ENCODE results near the gene ALDH4A1.

ALDH4A1 gene

DNA sequence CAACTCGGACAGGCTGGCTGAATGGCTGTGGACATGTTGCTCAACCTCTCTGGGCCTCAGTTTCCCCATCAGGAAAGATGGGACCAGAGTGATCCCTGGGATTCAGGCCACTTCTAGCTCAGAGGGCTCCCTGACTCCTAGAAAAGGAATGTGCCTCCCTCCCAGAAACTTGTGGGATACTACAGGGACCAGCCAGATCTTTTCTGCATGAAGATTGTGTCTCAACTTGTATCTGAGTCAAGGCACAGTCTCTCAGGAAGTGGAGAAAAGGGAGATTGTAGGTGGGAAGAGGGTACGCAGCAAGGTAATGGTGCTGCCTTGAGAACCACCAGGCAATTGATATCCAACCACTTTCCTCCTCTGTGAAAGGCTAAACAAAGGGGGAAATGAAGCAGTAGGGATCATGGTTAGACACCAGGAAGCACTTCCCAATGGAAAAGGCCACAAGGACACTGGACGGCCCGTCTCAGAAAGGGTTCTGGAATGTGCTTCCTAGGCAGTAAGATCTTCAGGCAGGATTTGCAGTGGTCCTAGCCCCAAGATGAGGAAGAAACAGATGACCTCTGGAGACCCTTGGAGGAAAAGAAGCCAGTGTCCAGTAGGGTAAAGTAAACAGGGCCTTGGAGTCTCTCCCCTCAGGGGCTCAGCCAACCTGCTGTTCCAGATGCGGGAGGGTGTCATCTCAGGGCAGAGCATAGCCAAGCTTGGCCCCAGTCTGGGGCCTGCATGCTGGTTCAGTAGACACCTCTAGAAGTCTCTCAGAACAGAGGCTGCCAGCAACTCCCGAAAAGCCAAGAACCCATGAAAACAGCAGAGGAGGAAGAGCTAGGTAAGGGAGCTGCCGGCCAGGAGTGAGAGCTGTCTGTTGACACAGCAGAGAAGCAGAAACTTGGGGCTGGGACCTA, 37.3 kb upstream of the ALDH4A1 start:
- DNase-seq (ENCODE audit: low read depth, low spot score), result peak; percentile 52

DNA sequence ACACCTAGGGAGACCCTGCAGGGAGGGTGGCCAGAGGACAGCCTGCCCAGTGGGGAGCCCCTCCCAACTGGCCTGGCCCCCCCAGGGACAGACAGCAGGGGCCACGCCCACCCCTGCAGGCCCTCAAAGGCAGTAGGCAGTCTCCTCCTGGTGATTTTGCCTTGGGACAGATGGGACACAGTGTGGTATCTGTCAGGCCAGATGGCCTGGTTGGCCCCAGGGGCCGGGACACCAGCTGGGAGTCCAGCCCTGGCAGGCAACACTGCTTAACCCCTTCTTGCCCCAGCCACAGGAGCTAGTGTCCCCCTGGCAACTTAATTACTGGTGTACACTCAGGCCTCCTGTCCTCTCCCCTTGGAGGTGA, 36.3 kb upstream of the ALDH4A1 start:
- no peak for DNase-seq (ENCODE audit: low read depth, low spot score)

DNA sequence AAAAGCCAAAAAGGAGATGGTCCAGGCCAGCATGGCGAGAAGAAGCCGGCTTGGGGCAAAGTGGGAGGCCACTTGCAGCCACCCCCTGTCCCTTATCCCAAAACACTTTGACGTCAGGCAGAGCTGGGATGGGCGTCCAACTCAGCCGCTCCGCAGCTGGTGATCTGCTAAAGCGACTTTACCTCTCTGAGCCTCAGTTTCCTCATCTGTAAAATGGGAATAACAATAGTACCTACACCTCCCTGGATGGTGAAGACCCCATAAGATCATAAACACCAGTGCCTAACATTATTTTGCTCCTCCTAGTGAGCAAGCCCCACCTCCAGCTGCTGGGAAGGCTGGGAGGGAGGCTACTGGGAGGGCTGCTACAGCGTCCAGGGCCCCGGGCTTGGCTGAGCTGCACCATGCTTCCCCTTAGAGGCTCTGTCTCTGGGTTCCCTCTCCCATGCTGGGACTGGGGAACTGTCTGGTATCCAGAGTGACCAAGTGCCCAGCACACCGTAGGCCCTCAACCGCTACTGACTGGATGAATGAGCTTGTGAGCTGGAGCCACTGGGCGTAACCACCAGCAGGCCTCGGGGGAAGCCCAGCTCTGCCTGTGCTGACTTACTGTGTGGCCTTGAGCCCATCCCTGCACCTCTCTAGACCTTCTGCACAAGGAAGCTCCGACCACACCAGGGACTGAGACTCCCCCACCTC, 35.8 kb upstream of the ALDH4A1 start:
- DNase-seq (ENCODE audit: low read depth, low spot score), result peak; percentile 54

DNA sequence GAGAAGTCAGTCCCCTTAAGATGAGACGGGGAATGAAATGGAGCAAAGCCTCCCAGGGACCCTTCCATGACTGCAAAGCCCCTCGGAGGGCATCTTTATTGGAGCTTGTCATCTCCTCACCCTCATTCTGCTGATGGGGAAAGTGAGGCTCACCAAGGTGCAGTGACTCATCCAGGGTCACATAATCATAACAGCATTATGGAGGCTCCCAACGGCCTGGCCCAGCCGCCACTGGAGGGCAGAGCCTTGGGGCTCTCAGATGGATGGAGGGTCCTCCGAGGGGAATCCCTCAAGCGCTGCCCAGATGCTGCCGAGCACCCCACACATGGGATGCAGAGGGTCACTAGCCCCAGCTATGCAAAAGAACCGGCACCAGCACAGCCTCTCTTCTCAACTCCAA, 35.2 kb upstream of the ALDH4A1 start:
- DNase-seq (ENCODE audit: low read depth, low spot score), result no peak

DNA sequence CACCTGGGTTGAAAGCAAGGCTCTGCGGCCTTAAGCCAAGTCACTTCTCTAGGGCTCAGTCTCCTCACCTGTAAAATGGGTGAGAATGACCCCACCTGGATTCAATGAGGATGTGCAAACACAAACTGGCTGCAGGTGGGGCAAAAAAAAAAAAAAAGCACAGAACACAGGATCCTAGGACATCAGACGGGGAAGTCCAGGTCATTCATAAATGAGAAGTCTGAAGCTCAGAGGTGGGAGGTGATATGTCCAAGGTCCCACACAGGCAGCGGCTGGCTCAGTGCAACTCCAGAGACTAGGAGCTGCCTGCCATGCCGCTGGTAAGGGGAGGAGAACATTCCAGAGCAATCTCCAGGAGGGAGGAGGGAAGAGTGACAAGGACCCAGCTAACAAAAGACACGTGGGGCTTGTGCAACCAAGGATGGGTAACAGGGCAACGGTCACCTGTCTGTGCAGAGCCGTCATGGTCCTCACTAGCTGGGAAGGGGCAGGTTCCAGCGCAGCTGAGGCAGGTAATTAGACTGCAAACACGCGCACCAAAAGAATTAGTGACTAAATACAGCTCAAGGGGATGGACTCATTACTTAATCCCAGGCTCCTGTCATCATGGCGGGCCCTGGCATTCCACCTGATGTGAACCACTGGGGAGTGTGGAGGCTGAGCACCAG, 34.6 kb upstream of the ALDH4A1 start:
- peak; percentile 45 for DNase-seq (ENCODE audit: low read depth, low spot score)

DNA sequence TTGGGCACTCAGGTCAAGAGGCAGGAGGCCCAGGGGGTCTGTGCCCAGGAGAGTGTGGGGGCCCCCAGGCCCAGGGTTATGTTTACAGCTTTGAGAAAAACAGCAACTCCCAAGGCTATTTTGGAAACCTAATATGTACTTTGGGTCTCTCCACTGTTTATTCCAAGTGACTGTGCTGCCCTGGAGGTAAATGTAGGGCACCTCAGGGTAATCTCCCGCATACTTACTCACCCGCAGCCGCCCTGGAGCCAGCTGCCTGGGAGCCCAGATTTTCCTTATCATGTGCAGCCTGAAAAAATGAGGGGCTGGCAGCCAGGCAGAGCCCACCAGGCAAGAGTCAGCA, 34.1 kb upstream of the ALDH4A1 start:
- peak; percentile 16 for DNase-seq (ENCODE audit: low read depth, low spot score)

DNA sequence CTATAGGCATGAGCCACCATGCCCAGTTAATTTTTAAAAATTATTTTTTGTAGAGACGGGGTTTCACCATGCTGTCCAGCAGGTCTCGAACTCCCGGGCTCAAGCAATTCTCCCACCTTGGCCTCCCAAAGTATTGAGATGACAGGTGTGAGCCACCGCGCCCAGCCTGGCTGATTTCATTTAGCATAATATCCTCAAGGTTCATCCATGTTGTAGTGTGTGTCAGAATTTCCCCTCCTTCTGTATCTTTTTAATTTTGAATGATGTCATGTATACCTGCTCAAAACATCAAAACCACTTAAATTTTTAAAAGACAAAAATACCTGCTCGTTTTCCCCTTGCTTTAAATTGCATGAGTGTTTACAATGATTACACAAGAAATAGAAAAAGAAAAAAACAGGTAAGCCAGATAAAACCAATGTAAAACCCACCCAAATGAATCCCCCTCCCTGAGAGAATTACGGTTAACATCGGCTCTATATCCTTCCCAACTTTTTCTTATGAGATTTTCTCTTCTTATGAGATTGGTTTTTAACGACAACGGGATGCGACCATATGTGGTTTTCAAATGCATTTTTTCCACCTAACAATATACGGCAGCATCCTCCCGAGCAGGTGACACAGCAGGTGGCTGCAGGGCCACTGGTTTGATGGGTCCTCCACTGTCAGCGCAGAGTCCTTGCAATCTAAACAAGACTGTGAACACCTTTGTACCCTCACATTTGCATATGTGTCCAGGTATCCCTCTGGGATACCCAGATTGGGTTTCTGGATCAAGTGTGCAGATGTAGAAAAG, 32.0 kb upstream of the ALDH4A1 start:
- DNase-seq (ENCODE audit: low read depth, low spot score), result no peak

DNA sequence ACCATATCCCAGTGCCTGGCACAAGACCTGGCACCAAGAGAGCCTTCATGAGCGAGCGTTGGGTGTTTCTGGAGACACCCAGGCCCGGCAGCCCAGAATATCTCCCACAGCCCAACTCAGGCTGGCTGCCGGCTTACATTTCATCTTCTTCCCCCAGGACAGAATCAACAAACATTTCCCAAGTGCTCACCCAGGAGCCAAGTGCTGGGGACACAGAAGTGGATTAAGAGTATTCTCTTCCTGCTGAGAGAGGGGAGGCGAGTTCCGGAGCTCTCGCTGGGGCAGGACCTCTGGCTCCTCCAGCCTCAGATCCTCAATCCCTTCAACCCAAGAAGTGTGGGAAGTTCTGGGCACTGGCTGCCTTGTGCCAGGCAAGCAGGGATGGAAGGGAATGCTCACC, 30.5 kb upstream of the ALDH4A1 start:
- DNase-seq (ENCODE audit: low read depth, low spot score), result no peak

DNA sequence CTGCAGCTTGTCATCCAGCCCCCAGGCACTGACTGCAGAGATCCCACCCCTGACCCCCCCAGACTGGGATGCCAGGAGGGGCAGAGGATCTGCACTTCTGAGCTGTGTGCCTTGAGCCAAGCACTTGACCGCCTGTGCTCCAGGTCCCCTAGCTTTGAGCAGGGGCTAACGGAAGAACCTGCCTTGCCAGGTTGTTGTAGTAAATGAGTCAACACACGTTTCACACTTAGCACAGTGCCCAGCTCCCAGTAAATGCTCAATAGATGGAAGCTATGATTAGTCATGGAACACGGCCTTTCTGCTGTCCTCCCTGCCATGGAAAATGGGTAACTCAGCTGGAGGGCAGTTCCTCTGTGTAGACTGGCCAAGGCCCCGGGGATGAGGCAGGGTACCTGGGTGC, 30.0 kb upstream of the ALDH4A1 start:
- peak; percentile 62 for DNase-seq (ENCODE audit: low read depth, low spot score)

DNA sequence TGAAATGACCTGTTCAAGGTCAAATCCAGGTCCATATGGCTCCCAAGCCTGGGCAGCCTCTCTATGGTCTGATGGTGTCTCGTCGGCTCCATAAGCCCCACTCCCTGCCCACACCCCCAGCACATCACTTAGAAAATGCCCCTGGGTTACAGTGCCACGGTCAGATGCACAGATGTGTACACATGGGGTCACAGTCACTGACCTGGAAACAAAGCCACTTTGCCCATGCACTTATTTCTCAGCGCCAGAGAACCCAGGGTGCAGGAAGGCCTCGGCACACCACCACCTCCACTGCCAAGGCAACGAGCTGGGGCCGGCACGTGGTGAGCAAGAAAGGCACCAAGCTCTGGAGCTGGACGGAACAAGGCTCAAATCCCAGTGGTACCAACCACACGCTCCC, 29.4 kb upstream of the ALDH4A1 start:
- DNase-seq (ENCODE audit: low read depth, low spot score), result no peak

DNA sequence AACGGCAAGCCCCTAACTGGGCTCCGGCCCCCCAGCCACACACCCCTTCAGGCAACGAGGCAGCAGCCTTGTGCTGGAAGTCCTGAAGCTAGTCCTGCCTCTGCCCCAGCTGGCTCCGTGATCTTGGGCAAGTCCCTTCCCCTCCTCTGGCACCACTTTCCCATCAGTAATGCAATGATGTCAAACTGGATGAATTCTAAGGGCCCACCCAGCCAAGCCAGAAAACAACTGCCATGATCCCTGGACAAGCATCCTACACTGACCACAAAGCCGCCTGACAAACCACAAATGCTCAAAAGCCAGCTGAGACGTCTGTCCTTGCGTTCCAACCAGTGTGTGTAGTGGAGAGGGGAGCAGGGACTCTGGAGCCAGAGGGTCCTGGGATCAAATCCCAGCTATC, 27.3 kb upstream of the ALDH4A1 start:
- DNase-seq (ENCODE audit: low read depth, low spot score), result peak; percentile 89

DNA sequence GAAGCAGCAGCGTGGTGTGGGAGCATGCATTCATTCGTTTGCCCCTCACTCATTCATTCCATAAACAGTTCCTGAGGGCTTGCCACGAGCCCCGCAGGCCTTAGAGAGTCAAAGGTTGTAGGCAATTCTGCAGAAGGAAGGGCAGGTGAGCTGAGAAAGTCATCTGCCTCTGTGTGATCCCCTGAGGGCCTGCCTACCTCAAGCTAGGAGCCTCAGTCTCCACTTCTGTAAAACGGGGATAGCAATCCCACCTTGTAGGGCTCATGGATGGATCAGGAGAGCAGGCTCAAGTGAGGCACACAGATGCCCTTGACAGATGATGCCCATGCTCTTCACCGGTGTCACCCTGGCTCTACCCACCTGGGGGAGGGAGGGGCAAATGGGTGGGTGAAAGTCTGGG, 26.6 kb upstream of the ALDH4A1 start:
- no peak for DNase-seq (ENCODE audit: low read depth, low spot score)

DNA sequence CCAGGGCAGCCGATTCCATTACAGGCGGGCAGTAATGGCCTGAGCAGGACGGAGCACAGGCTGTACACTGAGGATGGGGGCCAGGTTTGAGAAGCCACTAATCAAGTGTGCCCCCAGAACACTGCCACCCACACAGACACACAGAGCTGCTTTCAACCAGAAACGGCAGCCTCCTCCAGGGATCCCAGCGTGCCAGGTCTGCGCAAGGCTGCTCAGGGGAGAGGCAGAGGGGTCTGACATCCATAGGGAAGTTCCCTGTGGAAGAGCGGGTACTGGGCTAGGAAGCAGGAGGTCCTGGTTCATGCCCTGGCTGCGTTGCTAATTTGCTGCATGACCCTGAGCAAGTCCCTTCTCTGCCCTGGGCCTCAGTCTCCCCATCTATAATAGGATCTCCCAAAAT, 26.1 kb upstream of the ALDH4A1 start:
- no peak for DNase-seq (ENCODE audit: low read depth, low spot score)

DNA sequence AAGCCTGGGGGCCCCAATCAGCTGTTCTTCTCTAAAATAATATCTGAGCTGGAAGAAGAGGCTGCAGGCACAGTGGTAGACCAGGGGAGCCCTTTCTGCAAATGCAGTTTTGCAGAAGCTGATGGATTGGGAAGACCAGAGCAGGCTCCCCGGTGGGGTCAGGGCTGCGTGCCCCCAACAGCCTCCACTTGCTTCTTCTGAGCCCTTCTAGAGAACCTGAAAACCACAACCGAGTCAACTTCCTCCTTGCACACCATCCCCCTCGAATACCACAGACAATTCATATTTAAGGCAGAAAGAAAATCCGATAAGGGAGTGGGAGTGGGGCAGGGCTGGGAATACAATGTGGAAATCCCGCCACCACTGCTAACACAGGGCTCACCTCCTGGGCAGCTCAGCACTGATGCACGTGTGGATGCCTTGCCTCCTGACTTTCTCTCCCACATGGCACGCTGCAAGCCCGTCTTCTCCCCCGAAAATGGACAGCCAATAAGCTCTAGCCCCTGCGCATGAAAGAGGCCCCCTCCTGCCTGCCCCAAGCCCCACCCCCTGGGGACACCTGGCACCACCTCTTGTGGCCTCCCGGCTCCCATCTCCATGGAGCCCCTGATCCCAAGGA, 25.4 kb upstream of the ALDH4A1 start:
- DNase-seq (ENCODE audit: low read depth, low spot score), result no peak

DNA sequence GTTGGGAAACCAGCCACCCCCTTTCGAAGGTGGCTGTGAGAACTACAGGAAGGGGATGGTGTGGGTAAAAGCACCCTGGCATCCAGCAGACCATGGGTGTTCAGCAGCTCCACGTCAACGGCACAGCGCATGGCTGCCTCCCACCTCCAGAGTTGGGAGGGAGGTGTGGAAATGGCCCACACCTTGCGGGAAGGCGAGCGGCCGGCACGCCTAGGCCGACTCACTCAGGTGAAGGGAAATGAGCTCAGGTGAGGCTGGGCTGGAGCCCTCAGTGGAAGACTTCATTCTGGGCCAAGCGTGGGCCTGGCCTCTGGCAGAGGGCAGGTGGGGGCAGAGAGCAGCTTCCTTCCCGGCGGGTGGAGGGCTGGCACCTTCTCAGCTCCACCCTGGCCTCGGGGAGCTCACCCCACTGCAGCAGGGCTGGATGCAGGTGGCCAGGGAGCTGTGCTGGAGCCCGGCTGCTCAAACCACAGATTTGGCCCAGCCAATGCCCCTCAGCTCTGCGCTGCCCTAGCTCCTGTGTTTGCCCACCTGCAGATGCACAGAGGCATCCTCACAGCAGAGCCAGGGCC, 24.8 kb upstream of the ALDH4A1 start:
- no peak for DNase-seq (ENCODE audit: low read depth, low spot score)

DNA sequence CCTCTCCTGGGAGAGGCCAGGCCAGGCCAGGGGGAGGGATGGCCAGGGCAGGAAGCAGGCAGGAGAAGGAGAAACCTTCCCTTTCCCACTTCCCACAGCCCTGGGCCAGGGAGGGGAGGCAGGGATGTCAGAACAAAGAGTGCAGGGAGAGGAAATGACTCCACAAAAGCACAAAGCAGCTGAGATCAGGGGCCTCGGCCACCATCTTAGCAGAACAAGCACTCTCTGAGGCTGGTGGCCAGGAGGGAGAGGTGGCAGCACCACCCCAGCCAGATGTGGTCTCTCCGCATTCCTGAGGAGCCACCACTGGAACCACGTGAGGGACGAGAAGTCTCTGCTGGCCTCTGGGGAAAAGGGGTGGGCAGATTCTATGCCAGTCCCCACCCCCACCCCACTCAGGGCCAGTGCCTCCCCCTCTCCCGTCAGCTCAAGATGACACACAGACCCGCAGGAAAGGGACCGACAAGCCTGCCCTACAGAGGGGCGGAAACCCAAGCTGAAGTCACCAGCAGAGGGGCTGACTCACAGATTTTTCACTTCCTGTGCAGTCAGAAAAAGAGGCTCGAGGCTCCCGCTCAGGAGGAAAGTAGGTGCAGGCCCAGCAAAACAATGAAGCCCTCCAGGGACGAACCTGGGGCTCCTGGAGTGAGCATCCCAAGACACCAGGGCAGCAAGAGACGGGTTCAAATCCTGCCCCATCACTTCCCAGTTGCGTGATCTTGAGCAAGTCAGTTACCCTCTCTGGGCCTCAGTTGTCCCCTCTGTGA, 24.1 kb upstream of the ALDH4A1 start:
- DNase-seq (ENCODE audit: low read depth, low spot score), result peak; percentile 92

DNA sequence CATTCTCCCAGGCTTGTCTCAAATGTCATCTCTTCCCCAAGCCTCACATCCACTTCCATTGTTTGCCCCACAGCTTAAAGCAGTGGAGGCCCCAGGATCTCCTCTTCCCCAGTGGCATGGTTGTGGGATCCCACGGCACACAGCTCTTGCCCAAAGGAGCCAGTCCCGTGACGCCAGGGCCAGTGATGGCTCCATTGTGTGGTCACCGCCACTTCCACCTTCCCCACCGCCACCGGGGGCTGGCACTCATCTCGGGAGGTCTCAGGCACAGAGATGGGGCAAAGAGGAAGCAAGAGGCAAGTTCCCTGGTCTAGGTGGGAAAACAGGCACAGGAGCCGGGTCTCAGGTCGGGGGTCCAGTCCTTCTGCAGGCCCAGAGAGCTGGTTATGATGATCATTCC, 22.9 kb upstream of the ALDH4A1 start:
- no peak for DNase-seq (ENCODE audit: low read depth, low spot score)

DNA sequence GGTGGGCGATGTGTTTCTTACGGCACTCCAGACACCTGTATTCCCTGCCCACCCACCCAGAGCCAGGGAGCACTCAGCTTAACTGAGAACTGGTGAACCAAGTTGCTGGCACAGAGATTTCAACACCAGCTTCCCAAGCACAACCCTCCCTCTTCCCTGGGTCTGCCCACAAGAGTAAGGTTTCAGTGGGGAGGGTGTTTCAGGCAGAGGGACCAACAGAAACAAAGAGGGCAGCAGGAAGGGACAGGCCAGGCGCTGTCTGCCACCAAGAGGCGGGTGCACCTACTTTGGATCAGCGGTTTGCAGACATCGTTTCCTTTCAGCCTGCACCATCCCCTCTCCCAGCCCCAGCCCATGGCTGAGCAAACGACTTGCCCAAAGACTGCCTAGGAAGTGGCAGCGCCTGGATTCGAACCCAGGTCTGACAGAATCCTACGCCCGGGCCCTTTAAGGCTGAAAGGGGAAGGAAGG, 21.9 kb upstream of the ALDH4A1 start:
- no peak for DNase-seq (ENCODE audit: low read depth, low spot score)

DNA sequence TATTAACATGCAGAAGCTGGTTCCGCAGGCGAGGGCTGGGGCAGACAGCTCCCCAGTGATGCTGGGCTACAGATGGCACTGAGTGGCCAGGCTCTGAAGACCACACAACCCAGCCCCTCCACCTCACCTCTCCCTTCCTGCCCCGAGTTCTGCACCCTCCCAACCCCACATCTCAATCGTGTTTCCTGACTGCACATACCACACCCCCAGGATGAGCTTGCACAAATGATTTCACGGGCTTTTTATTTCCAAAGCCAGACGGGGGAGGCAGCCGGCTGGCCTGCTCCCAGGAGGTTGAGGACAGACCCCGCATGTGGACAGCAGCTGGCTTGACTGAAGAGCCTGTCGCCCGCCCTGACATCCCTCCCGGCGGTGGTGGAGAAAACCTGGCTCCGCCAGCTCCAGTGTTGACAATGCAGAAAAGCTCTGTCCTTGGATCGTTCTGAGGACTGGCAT, 21.4 kb upstream of the ALDH4A1 start:
- no peak for DNase-seq (ENCODE audit: low read depth, low spot score)
